Measurements from ENCODE around the gene TAS2R31.

Gene TAS2R31

GRCh38 chr12:11014234-11014633 is 17.0 kb downstream of the TAS2R31 start:
- no peak for TF ChIP-seq CTCF (IDR thresholded peaks at IDR 0.05; ENCODE audit: low read depth, low read length)
- in situ Hi-C loops (cut with HindIII; ENCODE audit: low sequenced_read_pairs) = no loop called here
- H3K4me3 ChIP-seq (ENCODE audit: low read depth, low read length) = no peak overlapping the region
- DNase-seq (ENCODE audit: low read depth, low spot score) = peak; percentile 7

GRCh38 chr12:11007608-11008007 is 23.6 kb downstream of the TAS2R31 start:
- DNase-seq (ENCODE audit: low read depth, low spot score) = no peak
- no peak for TF ChIP-seq CTCF (IDR thresholded peaks at IDR 0.05; ENCODE audit: low read depth, low read length)
- no peak overlapping the region for H3K4me3 ChIP-seq (ENCODE audit: low read depth, low read length)
- in situ Hi-C loops (cut with HindIII; ENCODE audit: low sequenced_read_pairs) = no loop called here

- no peak for DNase-seq (ENCODE audit: low read depth, low spot score)
- in situ Hi-C loops (cut with HindIII; ENCODE audit: low sequenced_read_pairs) = no loop called here
- no peak within 1 kb of the TSS for H3K4me3 ChIP-seq (ENCODE audit: low read depth, low read length)
- TF ChIP-seq CTCF (IDR thresholded peaks at IDR 0.05; ENCODE audit: low read depth, low read length) = no peak
Observed at GRCh38 chr12:10998204-10998603, 33.0 kb downstream of the TAS2R31 start, which contains the start of gene TAS2R20. Gene TAS2R20, minus strand, starts transcription at chr12:10998304. Its CDS starts 429 bp downstream, at chr12:10997875.

- in situ Hi-C loops (cut with HindIII; ENCODE audit: low sequenced_read_pairs) = no loop called here
- no peak overlapping the region for H3K4me3 ChIP-seq (ENCODE audit: low read depth, low read length)
- DNase-seq (ENCODE audit: low read depth, low spot score) = no peak
- no peak for TF ChIP-seq CTCF (IDR thresholded peaks at IDR 0.05; ENCODE audit: low read depth, low read length)
Observed at GRCh38 chr12:10994307-10994706, 36.9 kb downstream of the TAS2R31 start.

GRCh38 chr12:10989107-10989506 is 42.1 kb downstream of the TAS2R31 start:
- DNase-seq (ENCODE audit: low read depth, low spot score) = no peak
- TF ChIP-seq CTCF (IDR thresholded peaks at IDR 0.05; ENCODE audit: low read depth, low read length) = no peak
- H3K4me3 ChIP-seq (ENCODE audit: low read depth, low read length) = no peak overlapping the region
- in situ Hi-C loops (cut with HindIII; ENCODE audit: low sequenced_read_pairs) = no loop called here

GRCh38 chr12:10986812-10987211 is 44.4 kb downstream of the TAS2R31 start, which contains the start of gene TAS2R50:
Gene TAS2R50, minus strand, starts transcription at chr12:10986912. Its CDS starts 52 bp downstream, at chr12:10986860.
- in situ Hi-C loops (cut with HindIII; ENCODE audit: low sequenced_read_pairs) = no loop called here
- no peak for TF ChIP-seq CTCF (IDR thresholded peaks at IDR 0.05; ENCODE audit: low read depth, low read length)
- DNase-seq (ENCODE audit: low read depth, low spot score) = no peak
- no peak within 1 kb of the TSS for H3K4me3 ChIP-seq (ENCODE audit: low read depth, low read length)

GRCh38 chr12:10982244-10982643 is 49.0 kb downstream of the TAS2R31 start:
- no peak for TF ChIP-seq CTCF (IDR thresholded peaks at IDR 0.05; ENCODE audit: low read depth, low read length)
- no peak for DNase-seq (ENCODE audit: low read depth, low spot score)
- in situ Hi-C loops (cut with HindIII; ENCODE audit: low sequenced_read_pairs) = no loop called here
- H3K4me3 ChIP-seq (ENCODE audit: low read depth, low read length) = no peak overlapping the region
